HK-2 (cell line): ENCODE data around the gene MOSMO.
A peak's percentile ranks its signal among the peaks of the same experiment; 100 is the strongest.
"Not testable (repeated sequence)": the region's sequence is repeated elsewhere in the genome, so short reads cannot be mapped to it uniquely, and the experiment has no call there.

Source experiments
- DNase-seq: peaks from one replicate; pipeline ENCODE4 v3.0.0-alpha.2; 2018; ENCODE audit not compliant: unreplicated experiment

MOSMO gene

GRCh38 chr16:22003195-22003594 is 4.7 kb upstream of the MOSMO start:
- DNase-seq = no peak

GRCh38 chr16:22004341-22004740 is 3.6 kb upstream of the MOSMO start:
- no peak for DNase-seq

- no peak for DNase-seq
These were observed 2.2 kb upstream of the MOSMO start for GRCh38 chr16:22005746-22006145.

- DNase-seq = no peak
These were observed 1.3 kb upstream of the MOSMO start for GRCh38 chr16:22006636-22007035.

GRCh38 chr16:22007159-22007508 is 777 bp upstream of the MOSMO start:
- DNase-seq = no peak

GRCh38 chr16:22008215-22009059 is 526 bp downstream of the MOSMO start:
- DNase-seq = peak; percentile 27

GRCh38 chr16:22010902-22011301 is 3.0 kb downstream of the MOSMO start:
- DNase-seq = no peak

- DNase-seq = no peak
These were observed 4.3 kb downstream of the MOSMO start for GRCh38 chr16:22012241-22012640.

- DNase-seq = no peak
These were observed 5.6 kb downstream of the MOSMO start for GRCh38 chr16:22013486-22013885.

GRCh38 chr16:22014271-22014873 is 6.5 kb downstream of the MOSMO start:
- DNase-seq = no peak

GRCh38 chr16:22016927-22017326 is 9.0 kb downstream of the MOSMO start:
- no peak for DNase-seq

- no peak for DNase-seq
These were observed 10.6 kb downstream of the MOSMO start for GRCh38 chr16:22018559-22018958.

GRCh38 chr16:22022151-22022550 is 14.2 kb downstream of the MOSMO start:
- no peak for DNase-seq

GRCh38 chr16:22023505-22023904 is 15.6 kb downstream of the MOSMO start:
- DNase-seq = no peak

GRCh38 chr16:22024785-22025184 is 16.9 kb downstream of the MOSMO start:
- not testable (repeated sequence) for DNase-seq

- DNase-seq = no peak
These were observed 19.7 kb downstream of the MOSMO start for GRCh38 chr16:22027633-22028032.

GRCh38 chr16:22029632-22030031 is 21.7 kb downstream of the MOSMO start:
- no peak for DNase-seq

- DNase-seq = no peak
These were observed 22.3 kb downstream of the MOSMO start for GRCh38 chr16:22030087-22030812.

- no peak for DNase-seq
These were observed 23.7 kb downstream of the MOSMO start for GRCh38 chr16:22031483-22032083.

GRCh38 chr16:22034503-22034902 is 26.6 kb downstream of the MOSMO start:
- no peak for DNase-seq

- DNase-seq = no peak
These were observed 27.2 kb downstream of the MOSMO start for GRCh38 chr16:22035153-22035552.

GRCh38 chr16:22043882-22044281 is 36.0 kb downstream of the MOSMO start:
- DNase-seq = not testable (repeated sequence)
